Measurements from ENCODE around the gene OCA2.

The OCA2 gene

GRCh38 chr15:27939246-27939645 is 159.9 kb downstream of the OCA2 start:
- H3K27ac ChIP-seq: no peak overlapping the region
- TF ChIP-seq CTCF (conservative IDR thresholded peaks at IDR 0.05): no peak

- no peak overlapping the region for H3K27ac ChIP-seq
- no peak for TF ChIP-seq CTCF (conservative IDR thresholded peaks at IDR 0.05)
Measured at GRCh38 chr15:27937851-27938250, 161.3 kb downstream of the OCA2 start.

GRCh38 chr15:27936164-27936563 is 163.0 kb downstream of the OCA2 start:
- no peak for TF ChIP-seq CTCF (conservative IDR thresholded peaks at IDR 0.05)
- no peak overlapping the region for H3K27ac ChIP-seq

- TF ChIP-seq CTCF (conservative IDR thresholded peaks at IDR 0.05): no peak
Measured at GRCh38 chr15:27935328-27935727, 163.8 kb downstream of the OCA2 start.

GRCh38 chr15:27934782-27935181 is 164.3 kb downstream of the OCA2 start:
- no peak for TF ChIP-seq CTCF (conservative IDR thresholded peaks at IDR 0.05)
- H3K27ac ChIP-seq: no peak overlapping the region

More at GRCh38 chr15:27935328-27935727, 163.8 kb downstream of the OCA2 start:
- H3K27ac ChIP-seq: no peak overlapping the region

GRCh38 chr15:27933562-27933961 is 165.6 kb downstream of the OCA2 start:
- TF ChIP-seq CTCF (conservative IDR thresholded peaks at IDR 0.05): no peak
- H3K27ac ChIP-seq: no peak overlapping the region

- no peak for TF ChIP-seq CTCF (conservative IDR thresholded peaks at IDR 0.05)
Measured at GRCh38 chr15:27932600-27932999, 166.5 kb downstream of the OCA2 start.

GRCh38 chr15:27928386-27928785 is 170.7 kb downstream of the OCA2 start:
- no peak overlapping the region for H3K27ac ChIP-seq
- no peak for TF ChIP-seq CTCF (conservative IDR thresholded peaks at IDR 0.05)

More at GRCh38 chr15:27932600-27932999, 166.5 kb downstream of the OCA2 start:
- H3K27ac ChIP-seq: no peak overlapping the region

Data from VCaP (cell line).